ENCODE measurements around the gene TEX22.

Gene TEX22

GRCh38 chr14:105417690-105418121 lies 19.4 kb downstream of the TEX22 start:
- no peak for TF ChIP-seq CTCF (IDR thresholded peaks at IDR 0.05; ENCODE audit: insufficient read depth, low read depth, low read length, missing control alignments)
- no peak for DNase-seq (ENCODE audit: low read depth)

GRCh38 chr14:105418269-105419194 lies 20.2 kb downstream of the TEX22 start:
- TF ChIP-seq CTCF (IDR thresholded peaks at IDR 0.05; ENCODE audit: insufficient read depth, low read depth, low read length, missing control alignments) = no peak
- peak overlapping the region; percentile 77; the same call in 1 of the 2 replicates for H3K4me3 ChIP-seq (ENCODE audit: low read depth, low read length)
- no peak for DNase-seq (ENCODE audit: low read depth)

More at GRCh38 chr14:105417690-105418121, 19.4 kb downstream of the TEX22 start:
- no peak overlapping the region for H3K4me3 ChIP-seq (ENCODE audit: low read depth, low read length)

DNA sequence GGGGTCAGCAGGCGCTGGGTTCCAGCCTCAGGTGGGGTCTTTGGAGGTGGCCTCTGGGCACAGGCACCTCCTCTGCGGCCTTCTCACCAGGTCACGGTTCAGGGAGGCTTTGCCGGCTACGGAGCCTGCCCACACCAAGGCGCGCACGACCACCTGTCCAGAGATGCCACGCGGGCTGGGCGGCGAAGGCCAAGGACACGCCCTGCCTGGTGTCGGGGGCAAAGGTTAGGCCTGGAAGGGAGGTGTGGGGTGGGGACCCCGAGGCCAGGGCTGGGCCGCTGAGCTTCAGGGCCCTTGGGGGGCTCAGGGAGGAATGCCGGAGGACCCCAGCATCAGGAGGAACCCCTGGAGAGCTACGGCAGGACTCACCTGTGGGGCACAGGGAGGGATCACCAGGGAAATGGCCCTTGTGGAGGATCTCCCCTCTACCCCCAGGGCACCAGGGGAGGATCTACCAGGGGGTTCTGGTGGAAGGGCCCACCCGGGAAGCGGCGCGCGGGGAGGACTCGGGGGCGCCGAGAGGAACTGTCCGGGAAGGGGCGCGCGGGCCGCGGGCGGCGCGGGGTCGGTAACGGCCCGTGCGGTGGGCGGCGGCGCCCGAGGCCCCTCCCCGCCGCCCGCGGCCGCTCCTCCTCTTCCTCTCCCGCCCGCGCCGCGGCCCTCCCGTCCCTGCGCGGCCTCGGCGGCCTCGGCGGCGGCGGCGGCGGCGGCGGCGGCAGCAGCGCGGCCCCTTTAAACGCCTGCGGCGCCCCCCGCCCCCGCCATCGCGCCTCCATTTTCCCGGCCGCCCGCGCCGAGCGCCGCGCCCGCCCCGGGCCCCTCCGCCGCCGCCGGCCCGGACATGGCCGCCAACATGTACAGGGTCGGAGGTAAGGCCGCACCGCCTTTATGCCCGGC lies 21.1 kb downstream of the TEX22 start, which contains the start of gene MTA1:
Gene MTA1, plus strand, starts transcription at position 633 of the 897 bp plus-strand sequence. Its CDS starts 209 bp downstream, at position 842.
- DNase-seq (ENCODE audit: low read depth) = peak; percentile 46
- peak within 1 kb of the TSS; percentile 91 for H3K4me3 ChIP-seq (ENCODE audit: low read depth, low read length)
- TF ChIP-seq CTCF (IDR thresholded peaks at IDR 0.05; ENCODE audit: insufficient read depth, low read depth, low read length, missing control alignments) = no peak

DNA sequence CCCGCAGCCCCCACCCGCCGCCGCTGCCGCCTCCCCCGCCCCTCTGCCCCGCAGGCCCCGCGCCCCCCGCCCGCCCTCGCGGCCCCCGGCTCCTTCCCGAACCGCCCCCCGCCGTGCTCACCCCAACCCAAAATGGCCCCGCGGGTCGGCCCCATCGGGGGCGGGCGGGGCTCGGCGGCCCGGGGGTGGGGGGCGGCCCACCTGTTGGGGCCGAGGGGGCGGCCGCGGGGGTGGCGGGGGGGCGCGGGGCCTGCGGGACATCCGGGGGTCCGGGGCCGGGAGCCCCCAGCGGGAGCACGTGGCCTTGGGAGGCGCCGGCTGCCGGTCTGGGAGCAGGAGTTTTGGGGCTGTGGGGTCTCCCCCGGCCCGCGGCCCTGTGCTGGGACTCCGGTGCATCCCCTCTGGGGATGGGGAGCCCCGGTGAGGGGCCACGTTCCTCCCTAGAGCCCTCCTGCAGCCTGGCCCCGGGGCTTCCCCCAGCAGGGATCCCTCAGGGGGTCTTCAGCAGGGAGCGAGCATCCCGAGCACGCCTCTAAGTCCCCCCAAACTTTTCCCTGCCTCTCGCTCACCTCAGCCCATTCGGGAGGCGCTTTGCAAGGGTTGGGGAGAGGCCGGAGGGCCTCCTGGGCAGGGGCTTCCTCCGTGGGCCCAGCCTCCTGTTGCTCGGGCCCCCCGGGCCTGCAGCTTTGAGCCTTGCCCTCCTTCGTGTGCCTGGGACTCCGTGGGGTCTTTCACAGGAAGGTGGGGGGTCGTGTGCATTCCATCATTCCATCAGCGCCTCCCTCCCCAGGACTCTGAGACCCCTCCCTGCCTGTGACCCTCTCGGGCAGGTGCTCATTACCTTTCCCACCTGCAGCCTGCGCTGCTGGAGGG lies 22.0 kb downstream of the TEX22 start:
- DNase-seq (ENCODE audit: low read depth) = no peak
- TF ChIP-seq CTCF (IDR thresholded peaks at IDR 0.05; ENCODE audit: insufficient read depth, low read depth, low read length, missing control alignments) = no peak
- H3K4me3 ChIP-seq (ENCODE audit: low read depth, low read length) = peak overlapping the region; percentile 91

DNA sequence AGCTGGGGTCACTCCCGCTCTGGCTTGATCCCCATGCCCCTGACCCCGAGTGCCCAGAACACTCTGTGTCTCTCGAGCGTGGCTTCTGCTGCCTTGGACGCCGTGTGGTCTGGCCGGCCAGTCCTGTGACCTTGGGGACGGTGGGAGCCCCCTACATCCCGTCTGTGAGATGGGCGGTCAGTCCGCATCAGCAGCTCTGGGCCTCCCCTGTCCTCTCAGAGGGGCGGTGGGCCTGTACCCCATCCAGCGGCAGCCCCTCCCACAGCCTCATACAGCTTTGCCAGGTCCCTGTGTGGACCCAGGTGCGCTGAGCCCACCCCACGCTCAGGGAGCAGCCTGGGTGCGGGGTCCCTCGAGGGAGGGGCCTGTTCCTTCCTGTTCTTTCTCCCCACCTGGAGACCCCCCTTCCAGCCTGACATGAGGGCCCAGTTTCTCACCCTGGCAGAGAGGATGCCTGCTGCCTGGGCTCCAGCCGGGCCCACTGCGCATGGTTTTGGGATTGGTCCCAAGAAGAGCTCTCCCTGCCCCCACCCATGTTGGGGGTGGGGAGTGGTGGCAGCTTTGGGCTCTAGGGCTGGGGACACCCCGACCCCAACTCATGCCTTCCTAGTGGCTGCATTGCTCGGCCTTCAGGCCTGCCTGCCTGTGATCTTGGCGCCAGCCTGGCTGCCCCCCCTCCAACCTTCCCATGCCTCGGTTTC lies 22.8 kb downstream of the TEX22 start:
- DNase-seq (ENCODE audit: low read depth) = no peak
- no peak for TF ChIP-seq CTCF (IDR thresholded peaks at IDR 0.05; ENCODE audit: insufficient read depth, low read depth, low read length, missing control alignments)
- peak overlapping the region; percentile 91 for H3K4me3 ChIP-seq (ENCODE audit: low read depth, low read length)

Measured in GM12865 (cell line).